Kidney (tissue), 14 donors: ENCODE data around the gene EGFR. TPM values are rescaled to one million over a fixed set of nuclear protein-coding genes. Genes with fewer than 3 reads are reported as not detected.

ENCODE experiments used
- DNase-seq, 5 donors: peaks; one replicate each; pipeline ENCODE4 v3.0.0-alpha.2; 2013 to 2020
- FAIRE-seq: peaks from 2 replicates; lab custom pipeline; 2012; peaks lifted over from hg19 to GRCh38; lab: Jason Lieb, UNC
- H3K27ac ChIP-seq, 2 donors: one replicate each; pipeline ENCODE4 v1.7.0; 2013; ENCODE audit warnings: low read depth in 2 of 2, low read length in 2 of 2, inconsistent platforms in 1 of 2
- H3K27me3 ChIP-seq: one replicate; pipeline ENCODE4 v1.7.1; 2013; ENCODE audit warnings: low read length, inconsistent platforms; ENCODE audit not compliant: control insufficient read depth, insufficient read depth
- H3K36me3 ChIP-seq, 3 donors: one replicate each; pipeline versions ENCODE4 v1.7.0 to v1.7.1; 2013; ENCODE audit warnings: low read length in 3 of 3, control low read depth in 1 of 3, inconsistent platforms in 1 of 3; ENCODE audit not compliant: insufficient read depth in 3 of 3, control insufficient read depth in 2 of 3
- H3K4me1 ChIP-seq, 3 donors: one replicate each; pipeline versions ENCODE4 v1.7.0 to v1.7.1; 2013; ENCODE audit warnings: low read length in 3 of 3, inconsistent platforms in 1 of 3, low read depth in 1 of 3; ENCODE audit not compliant: control insufficient read depth in 2 of 3, insufficient read depth in 2 of 3
- H3K4me3 ChIP-seq, 3 donors: one replicate each; pipeline versions ENCODE4 v1.7.0 to v1.8.1; 2013; ENCODE audit warnings: low read length in 3 of 3, control low read depth in 1 of 3, inconsistent platforms in 1 of 3
- H3K9ac ChIP-seq, 3 donors: one replicate each; pipeline versions ENCODE4 v1.7.0 to v1.7.1; 2013; ENCODE audit warnings: low read length in 3 of 3, control low read depth in 1 of 3, inconsistent platforms in 1 of 3
- H3K9me3 ChIP-seq, 3 donors: one replicate each; pipeline versions ENCODE4 v1.7.0 to v1.7.1; 2013; ENCODE audit warnings: low read length in 3 of 3, control low read depth in 1 of 3, inconsistent platforms in 1 of 3; ENCODE audit not compliant: control insufficient read depth in 2 of 3, insufficient read depth in 1 of 3
- intact Hi-C: fragments of 100-400 bp; cut with DNase I; formaldehyde crosslinking; loops from one replicate; pipeline ENCODE4 v1.11.1; 2022
- polyA plus RNA-seq: library from polyadenylated mRNA; stranded (reverse); fragments of 350-450 nt; fragmentation: Illumina TruSeq; extraction: RNeasy Lipid Tissue Mini Kit (QIAGEN cat#74804); gene quantifications from one replicate; pipeline ENCODE4 v1.2.3, GENCODE V29; 2014; ENCODE audit warnings: low read depth, low replicate concordance; ENCODE audit not compliant: insufficient read depth
- total RNA-seq: library from RNA; stranded (reverse); fragmentation: NEBNext Ultra II Directional; extraction: Animal tissue kit (Norgen Biotek cat#: 25700); gene quantifications from one replicate; pipeline ENCODE4 v1.2.1, GENCODE V29; 2021
- TF ChIP-seq, protein P1 (sequence below): IDR thresholded peaks from 3 replicates; pipeline ENCODE4 v1.5.1; 2012; ENCODE audit warnings: mild to moderate bottlenecking, moderate library complexity, borderline replicate concordance; ENCODE audit not compliant: insufficient read depth; ENCODE audit errors: extremely low read depth
- donor health status: control.
- donor health status: control.
- donor health status: control.
- donor health status: control.
- donor health status: control.
- donor health status: DM: yes; HTN: yes; CAD: no.
- donor health status: Normal renal cell carcinoma (clear cell type).

The EGFR gene
- total and polyA plus RNA-seq, 2 donors from 2014 or later = 5.9 to 61.3 TPM

- H3K27ac ChIP-seq = no peak overlapping the region
- intact Hi-C loops = no loop called here
- H3K4me3 ChIP-seq = no peak overlapping the region
- H3K9ac ChIP-seq = no peak overlapping the region
- TF ChIP-seq, protein P1, sequence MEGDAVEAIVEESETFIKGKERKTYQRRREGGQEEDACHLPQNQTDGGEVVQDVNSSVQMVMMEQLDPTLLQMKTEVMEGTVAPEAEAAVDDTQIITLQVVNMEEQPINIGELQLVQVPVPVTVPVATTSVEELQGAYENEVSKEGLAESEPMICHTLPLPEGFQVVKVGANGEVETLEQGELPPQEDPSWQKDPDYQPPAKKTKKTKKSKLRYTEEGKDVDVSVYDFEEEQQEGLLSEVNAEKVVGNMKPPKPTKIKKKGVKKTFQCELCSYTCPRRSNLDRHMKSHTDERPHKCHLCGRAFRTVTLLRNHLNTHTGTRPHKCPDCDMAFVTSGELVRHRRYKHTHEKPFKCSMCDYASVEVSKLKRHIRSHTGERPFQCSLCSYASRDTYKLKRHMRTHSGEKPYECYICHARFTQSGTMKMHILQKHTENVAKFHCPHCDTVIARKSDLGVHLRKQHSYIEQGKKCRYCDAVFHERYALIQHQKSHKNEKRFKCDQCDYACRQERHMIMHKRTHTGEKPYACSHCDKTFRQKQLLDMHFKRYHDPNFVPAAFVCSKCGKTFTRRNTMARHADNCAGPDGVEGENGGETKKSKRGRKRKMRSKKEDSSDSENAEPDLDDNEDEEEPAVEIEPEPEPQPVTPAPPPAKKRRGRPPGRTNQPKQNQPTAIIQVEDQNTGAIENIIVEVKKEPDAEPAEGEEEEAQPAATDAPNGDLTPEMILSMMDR = no peak
- no peak for DNase-seq
- H3K9me3 ChIP-seq = peaks cover 0 to 1% (median 0%) of the 10 kb centered on the region in 3 donors
- FAIRE-seq = no peak
- H3K36me3 ChIP-seq = peaks cover 3 to 14% (median 10%) of the 10 kb centered on the region in 3 donors
- peaks cover 0 to 19% (median 13%) of the 10 kb centered on the region in 3 donors for H3K4me1 ChIP-seq
- no peaks in the 10 kb centered on the region for H3K27me3 ChIP-seq
Observed at GRCh38 chr7:55147101-55147500, 128.3 kb downstream of the EGFR start.

DNA sequence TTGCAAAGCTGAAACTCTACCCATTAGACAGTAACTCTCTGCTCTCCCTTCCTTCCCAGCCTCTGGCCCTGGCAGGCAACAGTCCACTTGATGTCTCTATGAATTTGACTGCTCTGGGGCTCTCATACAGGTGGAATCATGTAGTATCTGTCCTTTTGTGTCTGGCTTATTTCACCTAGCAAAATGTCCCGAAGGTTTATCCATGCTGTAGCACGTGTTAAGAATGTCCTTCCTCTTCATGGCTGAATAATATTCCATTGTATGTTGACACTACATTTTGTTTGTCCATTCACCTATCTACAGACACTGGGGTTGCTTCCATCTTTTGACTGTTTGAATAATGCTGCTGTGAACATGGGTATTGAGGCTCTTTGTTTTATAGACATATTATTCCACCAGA lies 128.9 kb downstream of the EGFR start:
- Histone ChIP-seq H3K9me3 (peaks cover 0 to 1% (median 0%) of the 10 kb centered on the region in 3 donors), H3K27me3 (no peaks in the 10 kb centered on the region), H3K4me1 (peaks cover 0 to 19% (median 13%) of the 10 kb centered on the region in 3 donors), H3K4me3 (no peak overlapping the region), H3K36me3 (peaks cover 3 to 16% (median 13%) of the 10 kb centered on the region in 3 donors), H3K9ac (no peak overlapping the region), H3K27ac (no peak overlapping the region)
- intact Hi-C loops = no loop called here
- TF ChIP-seq, protein P1 = no peak
- FAIRE-seq (no peak), DNase-seq (no peak)

- DNase-seq (no peak), FAIRE-seq (no peak)
- Histone ChIP-seq H3K27me3 (no peaks in the 10 kb centered on the region), H3K27ac (no peak overlapping the region), H3K4me1 (peaks cover 0 to 17% (median 9%) of the 10 kb centered on the region in 3 donors), H3K9ac (no peak overlapping the region), H3K4me3 (no peak overlapping the region), H3K36me3 (peaks cover 3 to 19% (median 15%) of the 10 kb centered on the region in 3 donors), H3K9me3 (peaks cover 0 to 1% (median 0%) of the 10 kb centered on the region in 3 donors)
- intact Hi-C loops = no loop called here
- TF ChIP-seq, protein P1 = no peak
Observed at GRCh38 chr7:55148571-55148970, 129.8 kb downstream of the EGFR start.

GRCh38 chr7:55149001-55149400 lies 130.2 kb downstream of the EGFR start:
- Histone ChIP-seq H3K36me3 (peaks cover 3 to 21% (median 18%) of the 10 kb centered on the region in 3 donors), H3K9ac (no peak overlapping the region), H3K9me3 (peaks cover 0 to 1% (median 0%) of the 10 kb centered on the region in 3 donors), H3K4me1 (peaks cover 0 to 14% (median 9%) of the 10 kb centered on the region in 3 donors), H3K27me3 (no peaks in the 10 kb centered on the region), H3K27ac (no peak overlapping the region), H3K4me3 (no peak overlapping the region)
- TF ChIP-seq, protein P1 = no peak
- no peak for FAIRE-seq
- no peak for DNase-seq
- intact Hi-C loops = no loop called here
